Stimulated activated CD8-positive, alpha-beta memory T cell treated with anti-CD3 and anti-CD28 coated beads, Interleukin-4, amount 100 ng/mL, for 1 hour (primary cell): Measurements from ENCODE around the gene DOCK1.

Experiments
- DNase-seq, 2 donors: peaks; one replicate each; pipeline ENCODE4 v3.0.0-alpha.2; 2020; ENCODE audit warnings: low read depth in 2 of 2, low spot score in 1 of 2

Gene DOCK1

DNA sequence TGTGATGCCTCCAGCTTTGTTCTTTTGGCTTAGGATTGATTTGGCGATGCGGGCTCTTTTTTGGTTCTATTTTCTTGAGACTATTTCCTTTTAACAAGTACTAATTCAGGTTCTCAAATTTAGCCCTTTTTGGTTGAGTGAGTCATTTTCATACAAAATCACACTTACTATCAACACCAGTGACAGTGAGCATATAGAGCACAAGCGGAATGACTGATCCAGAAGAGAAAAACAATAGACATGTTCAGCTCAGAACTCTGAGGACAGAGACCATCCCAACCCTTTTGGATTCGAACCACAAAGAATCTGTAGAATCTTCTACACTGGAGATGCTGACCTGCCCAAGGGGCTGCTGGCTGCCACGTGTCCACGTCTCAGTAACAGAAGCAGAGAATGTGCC, 347.6 kb downstream of the DOCK1 start:
- DNase-seq: no peak

DNA sequence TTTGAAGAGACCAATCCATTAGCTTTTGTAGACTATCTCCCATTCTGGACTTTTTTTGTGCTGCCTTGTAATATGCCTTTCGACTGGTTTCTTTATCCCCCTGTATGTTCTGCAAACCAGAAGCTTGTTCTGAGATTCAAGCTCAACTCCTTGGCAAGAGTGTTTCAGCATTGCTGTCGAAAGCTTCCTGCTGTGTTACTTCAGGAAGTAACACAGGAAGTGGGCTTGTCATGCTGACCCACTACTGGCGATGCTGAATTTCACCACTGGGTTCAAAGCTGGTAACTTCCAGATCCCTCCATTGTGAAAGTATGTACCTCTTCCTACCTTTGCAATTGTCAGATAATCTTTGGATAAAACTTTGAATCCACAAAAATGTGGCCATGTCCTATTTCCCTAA, 349.0 kb downstream of the DOCK1 start:
- DNase-seq: no peak

DNA sequence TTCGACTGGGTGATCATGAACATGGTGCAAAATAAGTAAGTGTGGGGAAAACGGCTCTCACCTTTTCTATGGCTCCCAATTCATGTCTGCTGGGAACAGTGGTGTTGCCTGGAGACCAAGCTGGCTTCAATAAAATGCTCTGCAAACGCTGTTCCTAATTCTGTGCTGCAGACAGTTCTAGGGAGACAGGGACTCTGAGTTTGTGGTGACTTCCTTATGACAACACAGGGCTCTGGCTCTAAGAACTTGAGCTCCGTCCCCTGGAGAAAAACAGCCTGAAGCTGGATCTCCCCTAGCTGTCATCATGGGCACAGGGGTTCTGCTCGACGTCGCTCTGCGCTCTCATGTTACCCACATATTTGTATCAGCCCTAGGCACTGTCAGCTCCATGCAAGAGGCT, 352.2 kb downstream of the DOCK1 start:
- DNase-seq: no peak

DNA sequence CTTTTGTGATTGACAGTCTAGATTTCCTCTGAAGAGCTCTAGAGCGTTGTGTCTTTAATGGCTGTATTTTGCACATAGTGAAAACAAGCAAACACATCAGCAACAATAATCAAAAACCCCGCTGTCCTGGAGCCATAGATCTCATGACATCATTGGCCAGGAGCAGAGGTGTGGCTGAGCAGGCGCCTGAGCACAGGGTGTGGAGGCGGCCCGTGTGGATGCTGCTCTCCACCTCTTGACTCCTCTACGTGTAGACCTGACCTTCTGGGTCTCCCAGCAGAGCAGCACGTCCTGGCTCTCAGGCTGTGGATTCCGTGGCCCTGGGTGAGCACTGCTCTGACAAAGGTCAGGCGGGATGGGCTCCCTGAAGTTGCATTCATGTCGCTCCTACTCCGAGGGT, 354.1 kb downstream of the DOCK1 start:
- DNase-seq: no peak

DNA sequence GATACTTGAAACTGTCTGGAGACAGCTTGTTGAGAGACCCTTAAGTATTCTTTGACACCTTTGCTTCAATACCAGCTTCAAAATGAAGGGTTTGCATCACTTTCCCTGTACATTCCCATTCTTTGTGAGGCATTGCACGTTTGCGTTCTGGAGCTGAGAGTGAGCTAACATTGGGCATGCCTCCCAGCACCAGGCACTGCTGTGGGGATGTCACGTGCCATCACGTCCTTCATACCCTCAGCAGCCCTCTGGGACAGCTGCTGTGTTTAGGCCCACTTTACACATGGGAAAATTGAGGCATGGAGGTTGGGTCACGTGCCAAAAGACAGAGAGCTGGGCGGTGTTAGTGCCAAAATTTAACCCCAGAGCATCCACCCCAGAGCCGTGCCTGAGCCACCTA, 357.4 kb downstream of the DOCK1 start:
- DNase-seq: no peak

DNA sequence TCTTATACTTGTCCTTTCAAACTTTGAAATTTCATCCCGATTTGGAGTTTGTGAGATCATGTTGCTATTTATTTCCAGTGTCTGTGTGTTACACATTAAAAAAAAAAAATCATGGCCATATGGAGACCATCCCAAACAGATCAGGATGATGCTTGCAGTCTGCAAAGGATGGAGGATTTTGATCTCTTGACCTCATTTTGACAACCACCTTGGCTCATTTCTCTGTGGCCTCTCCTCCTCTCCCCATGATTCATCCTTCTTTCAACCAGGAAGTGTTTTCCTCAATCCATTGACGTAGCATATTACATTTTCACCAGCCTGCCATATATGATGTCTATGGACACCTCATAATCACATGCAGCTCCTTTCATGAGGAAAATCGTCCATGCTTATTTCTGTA, 360.1 kb downstream of the DOCK1 start:
- no peak for DNase-seq

DNA sequence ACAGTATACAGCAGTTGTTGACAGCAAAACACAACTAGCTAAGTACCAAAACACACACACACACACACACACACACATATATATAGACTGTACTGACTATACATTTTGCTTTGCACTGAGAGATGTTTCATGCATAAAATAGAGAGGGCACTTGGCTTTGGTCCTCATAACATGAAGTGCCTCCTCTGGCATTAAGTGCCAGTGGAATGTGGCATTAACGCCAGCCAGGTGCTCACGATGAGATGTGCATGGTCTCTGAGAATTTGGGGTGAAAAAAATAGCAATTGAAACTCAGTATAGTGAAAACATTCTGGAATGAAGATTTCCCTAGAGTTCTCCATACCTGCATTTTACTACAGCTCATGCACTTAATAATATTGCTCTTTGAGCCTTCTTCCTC, 361.2 kb downstream of the DOCK1 start:
- DNase-seq: no peak

DNA sequence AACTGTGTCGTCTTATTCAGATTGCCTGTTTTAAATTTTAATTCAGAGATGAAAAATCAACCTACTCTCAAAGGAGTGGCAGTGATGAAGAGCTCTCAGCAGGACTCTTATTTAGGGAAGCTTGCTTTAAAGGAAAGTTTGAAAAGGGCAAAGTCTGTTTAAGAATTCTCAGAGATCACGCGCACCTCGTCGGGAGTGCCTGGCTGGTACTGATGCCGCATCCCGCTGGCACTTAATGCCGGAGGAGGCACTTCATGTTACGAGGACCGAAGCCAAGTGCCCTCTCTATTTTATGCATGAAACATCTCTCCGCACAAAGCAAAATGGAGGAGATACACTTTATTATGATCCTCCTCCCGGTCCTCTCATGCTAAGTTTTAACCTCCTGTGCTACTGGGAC, 362.2 kb downstream of the DOCK1 start:
- DNase-seq: no peak

DNA sequence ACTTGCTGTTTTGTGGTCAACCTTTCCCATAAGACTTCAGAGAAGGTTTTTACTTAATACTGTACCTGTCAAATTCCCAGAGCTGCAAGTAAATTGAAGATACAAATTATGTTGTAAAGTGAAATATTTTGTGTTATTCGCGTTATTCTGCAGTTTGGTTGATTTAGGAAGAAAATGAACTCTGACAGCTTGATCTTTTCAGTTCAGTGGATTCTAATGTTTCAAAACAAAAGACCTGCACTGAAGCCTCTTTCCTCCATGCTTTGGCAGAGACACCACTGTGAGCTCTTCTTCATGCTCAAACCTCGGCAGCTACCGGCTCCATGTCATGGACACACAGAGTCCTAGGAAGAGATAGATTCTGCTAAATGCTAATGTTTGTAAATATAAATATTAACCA, 366.8 kb downstream of the DOCK1 start:
- DNase-seq: no peak

DNA sequence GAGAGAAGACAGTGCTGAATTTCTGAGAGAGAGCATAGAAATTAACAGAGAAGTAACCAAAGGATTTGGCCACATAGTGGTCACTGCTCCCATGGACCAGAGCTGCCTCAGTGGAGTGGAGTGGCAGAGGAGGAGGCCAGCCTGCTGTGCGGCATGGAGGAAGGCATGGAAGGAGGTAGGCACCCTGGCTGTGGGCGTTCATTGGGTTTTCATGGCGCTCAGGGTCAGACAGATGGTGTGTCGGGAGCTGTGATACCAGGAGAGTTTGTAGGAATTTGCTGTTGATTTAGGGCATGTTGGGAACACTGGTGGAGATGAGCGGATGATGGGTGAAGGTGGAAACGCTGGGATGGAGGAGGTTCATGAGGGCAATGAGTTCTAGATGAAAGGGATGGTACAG, 370.0 kb downstream of the DOCK1 start:
- no peak for DNase-seq

DNA sequence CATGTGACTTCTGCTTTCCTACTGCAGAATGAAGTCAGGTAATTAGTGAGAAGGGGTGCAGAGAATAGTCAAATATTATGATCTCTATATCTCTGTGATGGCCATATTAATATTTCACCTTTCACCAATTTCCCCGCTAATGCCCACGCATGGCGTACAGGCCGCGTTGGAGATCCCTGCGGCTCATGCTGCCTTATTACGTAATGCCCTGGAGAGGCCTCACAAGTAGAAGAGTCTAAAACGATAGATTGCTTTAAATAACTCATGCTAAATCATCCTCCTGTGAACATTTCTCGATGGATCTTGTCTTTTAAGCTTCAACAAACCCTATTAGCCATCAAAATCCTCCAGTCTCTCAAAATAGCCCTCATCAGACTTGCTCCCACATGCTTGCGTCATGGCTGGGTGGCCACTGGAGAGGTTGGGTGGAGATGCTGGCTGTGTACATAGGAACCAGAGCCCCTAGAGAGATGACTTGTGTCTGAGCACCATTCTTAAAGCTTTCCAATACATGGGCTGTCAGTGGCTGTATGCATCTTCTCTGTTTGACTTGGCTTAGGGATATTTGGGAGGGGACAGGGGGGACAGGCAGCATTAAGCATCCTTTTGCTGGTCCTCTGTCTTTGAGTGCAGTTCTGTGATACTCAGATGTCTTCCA, 370.7 kb downstream of the DOCK1 start:
- DNase-seq: no peak

DNA sequence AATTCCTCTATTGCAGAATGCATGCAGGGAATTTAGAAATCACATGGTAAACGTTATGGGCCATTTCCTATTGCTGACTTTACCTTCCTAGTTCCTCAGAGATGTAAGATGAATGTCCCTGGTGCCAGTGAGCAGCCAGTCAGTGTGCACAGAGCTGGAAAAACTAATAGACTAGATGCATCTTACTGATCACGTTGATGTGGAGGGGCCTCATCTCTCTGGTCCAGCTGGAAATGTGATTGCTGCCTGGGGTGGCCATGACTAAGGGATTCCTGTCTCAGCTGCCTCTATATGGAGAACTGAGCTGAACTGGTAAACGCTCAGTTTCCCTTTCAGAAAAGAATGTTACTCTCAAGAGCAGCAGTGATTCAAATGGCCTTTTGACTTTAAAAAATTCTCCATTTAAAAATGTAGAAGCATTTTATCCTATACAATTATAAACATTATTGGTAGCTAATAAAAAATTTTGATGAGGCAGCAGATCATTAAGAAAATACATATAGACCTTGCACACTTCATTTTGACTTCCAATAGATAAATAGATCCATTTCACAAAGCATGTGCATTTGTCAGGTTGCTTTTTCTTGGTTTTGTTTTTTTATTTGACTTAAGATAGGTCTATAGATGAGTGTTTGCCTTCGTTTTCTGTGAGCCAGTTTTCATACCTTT, 371.7 kb downstream of the DOCK1 start:
- no peak for DNase-seq

DNA sequence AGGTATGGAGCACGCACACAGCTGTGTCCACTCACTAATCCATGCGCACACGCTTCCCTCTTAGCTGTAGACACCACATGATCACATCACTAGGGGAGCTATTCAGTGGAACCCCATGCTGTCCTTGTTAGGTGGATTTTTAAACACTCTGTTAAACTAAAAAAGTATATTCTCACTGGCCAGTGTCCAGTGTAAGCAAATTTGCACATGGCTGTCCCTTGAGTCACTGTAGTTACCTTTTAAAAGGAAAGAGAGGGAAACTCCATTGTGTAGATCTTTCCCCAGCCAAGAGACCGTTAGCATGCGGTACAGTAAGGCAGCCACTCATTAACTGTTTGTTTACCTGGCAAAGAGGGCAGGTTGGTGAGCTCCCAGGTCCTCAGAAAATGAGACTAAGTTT, 372.8 kb downstream of the DOCK1 start:
- DNase-seq: no peak

DNA sequence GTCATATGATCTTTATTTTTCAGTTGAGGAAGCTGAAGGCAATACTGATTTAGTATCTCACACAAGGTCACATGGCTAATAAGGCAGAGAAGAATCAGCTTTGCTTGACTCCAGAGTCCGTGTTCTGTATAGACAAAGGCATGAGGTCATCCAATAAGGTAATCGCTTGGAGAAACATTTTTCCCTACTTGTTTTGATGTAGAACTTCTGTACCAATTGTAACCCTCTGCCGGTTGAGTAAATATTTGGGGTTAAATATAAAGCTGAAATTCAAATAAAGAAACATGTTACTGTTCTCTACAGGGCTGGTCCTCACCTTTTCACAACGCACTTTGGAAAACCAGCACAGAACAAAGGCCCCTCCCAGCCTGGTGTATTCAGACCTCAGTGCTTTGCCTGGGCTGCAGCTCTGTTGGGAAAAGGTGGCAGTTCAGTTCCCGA, 374.1 kb downstream of the DOCK1 start:
- DNase-seq: no peak

DNA sequence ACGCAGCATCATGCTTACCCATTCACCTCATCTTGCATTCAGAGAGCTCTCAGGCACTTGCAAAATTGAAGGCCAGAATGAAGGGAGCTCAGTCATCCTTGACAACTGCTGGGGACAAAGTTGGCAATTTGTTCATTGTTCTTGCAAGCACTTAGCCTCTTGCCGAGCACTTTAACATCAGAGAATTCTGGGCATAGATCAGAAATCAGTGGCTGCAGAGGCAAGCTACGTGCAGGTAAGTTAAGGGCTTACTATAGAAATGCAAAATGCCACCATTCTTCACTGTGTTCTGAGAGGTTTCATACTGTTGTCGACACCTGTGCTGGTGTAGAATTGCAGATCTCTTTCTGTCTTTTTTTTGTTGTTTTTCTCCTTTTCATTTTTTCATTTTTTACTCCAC, 375.2 kb downstream of the DOCK1 start:
- DNase-seq: no peak

DNA sequence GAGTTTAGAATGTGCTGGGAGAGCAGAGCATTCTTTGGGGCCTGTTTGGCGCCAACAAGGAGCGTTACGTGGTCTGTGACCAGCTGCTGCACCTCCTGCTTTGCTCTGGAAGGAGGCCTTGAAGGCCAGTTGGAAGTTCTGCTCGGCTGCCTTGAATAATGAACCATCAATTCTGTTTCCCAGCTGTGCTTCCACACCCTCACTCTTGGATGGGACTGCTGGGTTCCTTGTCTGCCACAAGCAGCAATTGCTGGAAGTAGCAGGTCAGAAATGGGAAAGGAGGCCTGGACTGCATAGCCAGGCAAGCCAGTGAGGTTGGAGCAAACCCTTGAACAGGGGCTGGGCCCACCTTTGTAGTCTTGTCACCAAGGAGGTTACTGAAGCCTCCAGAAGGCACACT, 377.8 kb downstream of the DOCK1 start:
- no peak for DNase-seq

DNA sequence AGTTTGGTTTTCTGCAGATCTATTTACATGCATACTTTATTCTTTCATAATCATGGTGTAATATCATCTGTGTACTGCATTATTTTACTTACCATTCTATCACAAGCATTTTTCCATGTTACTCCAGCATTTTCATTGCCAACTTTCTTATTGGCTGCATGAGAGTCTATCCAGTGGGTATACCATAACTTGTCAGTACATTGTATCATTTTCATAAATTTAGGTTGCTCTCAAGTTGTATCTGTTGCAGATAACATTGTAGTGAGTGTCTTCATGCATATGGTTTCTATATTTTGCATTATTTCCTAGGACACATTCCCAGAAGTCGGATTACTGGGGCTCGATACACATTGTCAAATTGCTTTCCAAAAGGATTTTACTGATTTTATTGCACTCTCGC, 378.3 kb downstream of the DOCK1 start:
- no peak for DNase-seq

DNA sequence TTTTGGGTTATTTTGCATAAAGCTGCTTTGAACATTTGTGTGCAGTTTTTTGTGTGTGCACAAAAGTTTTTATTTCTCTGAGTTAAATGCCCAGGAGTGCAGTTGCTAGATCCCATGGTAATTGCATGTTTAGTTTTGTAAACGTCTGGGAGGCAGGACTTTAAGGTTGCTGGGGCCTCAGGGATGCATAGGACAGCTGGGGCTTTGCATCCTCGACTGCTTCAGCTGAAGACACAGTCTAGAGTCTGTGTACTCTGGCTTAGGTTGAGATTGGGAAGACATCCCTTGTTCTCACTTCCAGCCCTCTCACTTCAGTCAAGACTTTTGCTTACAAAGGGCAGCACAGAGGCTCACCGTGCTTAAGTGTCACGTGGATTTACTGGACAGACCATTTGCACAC, 385.6 kb downstream of the DOCK1 start:
- DNase-seq: no peak

DNA sequence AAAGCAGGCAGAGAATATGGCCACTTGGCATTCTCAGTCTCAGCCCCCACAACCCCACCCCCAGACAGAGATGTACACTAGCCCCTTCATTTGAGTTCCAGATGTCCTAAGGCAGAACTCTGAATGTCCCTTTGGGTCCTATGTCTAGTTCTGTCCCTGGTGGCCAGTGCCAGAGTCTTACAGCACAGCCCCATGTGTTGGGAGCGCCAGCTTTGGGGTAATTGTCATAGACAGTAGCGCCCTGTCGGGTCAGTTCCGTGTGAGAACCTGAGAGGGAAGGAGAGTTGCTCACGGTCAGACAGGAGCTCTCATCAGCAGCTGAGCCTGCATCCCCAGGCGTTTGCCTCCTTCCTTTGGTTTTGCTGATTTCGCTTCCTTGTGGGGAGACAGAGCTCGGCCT, 386.1 kb downstream of the DOCK1 start:
- no peak for DNase-seq

DNA sequence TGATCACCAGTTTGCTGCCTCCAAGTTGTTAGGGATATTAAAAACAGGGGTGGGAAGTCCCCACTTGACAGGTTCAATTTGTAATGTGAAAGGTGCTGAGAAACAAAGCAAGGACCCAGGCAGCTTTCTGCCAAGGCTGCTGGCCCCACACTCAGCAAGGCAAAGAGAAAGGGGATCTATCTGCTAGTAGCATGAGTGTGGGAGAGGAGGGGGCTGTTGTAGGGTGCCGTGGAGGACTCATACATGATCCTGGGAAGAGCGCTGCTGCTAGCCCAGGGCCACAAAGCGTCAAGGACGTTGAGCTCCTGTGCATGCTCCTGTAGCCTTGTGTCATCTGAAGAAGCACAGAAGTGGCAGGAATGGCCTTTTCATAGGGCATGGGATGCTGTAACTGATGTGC, 387.7 kb downstream of the DOCK1 start:
- DNase-seq: no peak

DNA sequence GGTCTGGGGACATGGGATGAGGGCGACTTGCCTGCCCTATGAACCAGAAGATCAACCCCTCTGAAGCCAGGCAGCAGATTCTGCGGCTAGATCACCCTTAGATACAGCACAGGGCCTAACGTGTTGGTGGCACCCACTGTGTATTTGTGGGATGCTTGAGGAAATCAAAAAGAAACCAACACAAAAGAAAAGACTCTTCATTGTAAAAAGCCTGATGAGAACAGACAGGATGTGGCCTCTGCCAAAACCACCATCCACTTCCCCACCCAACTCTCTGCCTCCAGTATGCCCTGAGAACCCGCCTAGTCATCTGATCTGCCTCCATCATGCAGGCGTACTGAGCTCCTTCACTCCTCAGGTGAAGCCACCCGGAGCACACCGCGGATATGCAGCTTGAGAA, 388.4 kb downstream of the DOCK1 start:
- DNase-seq: peak; percentile 10 to 11

DNA sequence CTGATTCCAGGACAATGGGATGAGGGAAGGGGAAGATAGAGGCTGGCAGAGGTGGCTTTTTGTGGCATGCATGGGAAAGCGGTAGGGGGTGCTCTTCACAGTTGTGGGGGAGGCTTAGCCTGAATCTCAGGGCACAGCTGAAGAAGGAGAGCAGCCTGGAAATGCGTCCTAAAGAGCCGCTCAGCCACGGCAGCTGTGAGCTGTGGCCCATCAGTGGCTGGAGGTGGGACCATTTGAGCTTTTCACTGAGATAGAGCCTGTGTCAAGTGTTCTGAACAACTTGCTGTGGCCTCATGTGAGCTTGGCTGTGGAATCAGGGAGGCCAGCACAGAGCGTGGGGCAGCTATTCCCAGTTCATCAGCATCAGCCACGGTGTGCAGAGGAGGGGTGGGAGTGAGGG, 391.5 kb downstream of the DOCK1 start:
- no peak for DNase-seq

DNA sequence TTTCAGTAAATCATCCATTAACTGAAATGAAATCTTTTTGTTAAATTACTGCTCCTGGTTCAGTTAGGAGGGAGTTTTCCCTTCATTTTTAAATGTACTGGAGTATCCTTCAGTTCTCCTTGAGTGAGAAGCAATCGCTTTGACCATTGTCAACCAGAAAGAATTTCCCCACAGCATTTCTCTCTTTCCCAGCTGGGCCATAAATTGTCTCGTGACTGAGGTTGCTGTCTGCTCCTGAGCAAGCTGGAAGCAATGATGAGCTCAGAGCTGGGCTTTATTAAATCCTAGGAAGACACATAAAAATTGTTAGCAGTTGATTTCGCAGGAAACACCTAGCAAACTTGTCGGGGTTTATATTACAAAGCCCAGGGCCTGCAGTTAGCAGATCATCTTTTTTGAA, 393.2 kb downstream of the DOCK1 start:
- no peak for DNase-seq
